Neural crest cell (in vitro differentiated cells): ENCODE results near the gene UBE3B. TPM values are rescaled to one million over a fixed set of nuclear protein-coding genes. Genes with fewer than 3 reads are reported as not detected.
"Not testable (repeated sequence)": the region's sequence is repeated elsewhere in the genome, so short reads cannot be mapped to it uniquely, and the experiment has no call there.

Experiments
- DNase-seq: peaks from one replicate; pipeline ENCODE4 v3.0.0; 2021; ENCODE audit warnings: low read depth, mixed read lengths, low spot score
- H3K27ac Mint-ChIP-seq: one replicate; pipeline ENCODE4 v1.8.0; 2021; ENCODE audit warnings: mild to moderate bottlenecking, mixed read lengths; ENCODE audit not compliant: unreplicated experiment
- H3K27me3 Mint-ChIP-seq: 2 replicates; pipeline ENCODE4 v1.8.0; 2021; ENCODE audit warnings: low read depth, mild to moderate bottlenecking, mixed read lengths
- H3K36me3 Mint-ChIP-seq: 2 replicates; pipeline ENCODE4 v1.8.0; 2021; ENCODE audit warnings: low read depth, mild to moderate bottlenecking, mixed read lengths
- H3K4me1 Mint-ChIP-seq: 2 replicates; pipeline ENCODE4 v1.8.0; 2021; ENCODE audit warnings: mixed read lengths
- H3K4me3 Mint-ChIP-seq: one replicate; pipeline ENCODE4 v1.8.0; 2021; ENCODE audit warnings: mild to moderate bottlenecking, mixed read lengths
- H3K9me3 Mint-ChIP-seq: 2 replicates; pipeline ENCODE4 v1.8.0; 2021; ENCODE audit warnings: mixed read lengths
- total RNA-seq: library from RNA; stranded (reverse); gene quantifications from 2 replicates; pipeline ENCODE4 v1.2.1, GENCODE V29; 2021
- TF ChIP-seq, protein P1 (sequence below): fragments of 200-600 bp; sonication (generic); conservative IDR thresholded peaks from 2 replicates; pipeline ENCODE4 v1.5.0; 2021; ENCODE audit warnings: antibody characterized with exemption, mild to moderate bottlenecking

The UBE3B gene
- total RNA-seq, 1 donor from 2014 or later: 35.9 TPM

- Mint-ChIP-seq H3K36me3 (peaks cover 5% of the 10 kb centered on the region), H3K4me1 (peaks cover 33% of the 10 kb centered on the region), H3K4me3 (peak overlapping the region; percentile 31), H3K27ac (no peak overlapping the region), H3K27me3 (no peaks in the 10 kb centered on the region), H3K9me3 (no peaks in the 10 kb centered on the region)
- DNase-seq: no peak
- TF ChIP-seq, protein P1, sequence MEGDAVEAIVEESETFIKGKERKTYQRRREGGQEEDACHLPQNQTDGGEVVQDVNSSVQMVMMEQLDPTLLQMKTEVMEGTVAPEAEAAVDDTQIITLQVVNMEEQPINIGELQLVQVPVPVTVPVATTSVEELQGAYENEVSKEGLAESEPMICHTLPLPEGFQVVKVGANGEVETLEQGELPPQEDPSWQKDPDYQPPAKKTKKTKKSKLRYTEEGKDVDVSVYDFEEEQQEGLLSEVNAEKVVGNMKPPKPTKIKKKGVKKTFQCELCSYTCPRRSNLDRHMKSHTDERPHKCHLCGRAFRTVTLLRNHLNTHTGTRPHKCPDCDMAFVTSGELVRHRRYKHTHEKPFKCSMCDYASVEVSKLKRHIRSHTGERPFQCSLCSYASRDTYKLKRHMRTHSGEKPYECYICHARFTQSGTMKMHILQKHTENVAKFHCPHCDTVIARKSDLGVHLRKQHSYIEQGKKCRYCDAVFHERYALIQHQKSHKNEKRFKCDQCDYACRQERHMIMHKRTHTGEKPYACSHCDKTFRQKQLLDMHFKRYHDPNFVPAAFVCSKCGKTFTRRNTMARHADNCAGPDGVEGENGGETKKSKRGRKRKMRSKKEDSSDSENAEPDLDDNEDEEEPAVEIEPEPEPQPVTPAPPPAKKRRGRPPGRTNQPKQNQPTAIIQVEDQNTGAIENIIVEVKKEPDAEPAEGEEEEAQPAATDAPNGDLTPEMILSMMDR: no peak
These were observed 4.4 kb upstream of the UBE3B start for GRCh38 chr12:109473006-109473405.

DNA sequence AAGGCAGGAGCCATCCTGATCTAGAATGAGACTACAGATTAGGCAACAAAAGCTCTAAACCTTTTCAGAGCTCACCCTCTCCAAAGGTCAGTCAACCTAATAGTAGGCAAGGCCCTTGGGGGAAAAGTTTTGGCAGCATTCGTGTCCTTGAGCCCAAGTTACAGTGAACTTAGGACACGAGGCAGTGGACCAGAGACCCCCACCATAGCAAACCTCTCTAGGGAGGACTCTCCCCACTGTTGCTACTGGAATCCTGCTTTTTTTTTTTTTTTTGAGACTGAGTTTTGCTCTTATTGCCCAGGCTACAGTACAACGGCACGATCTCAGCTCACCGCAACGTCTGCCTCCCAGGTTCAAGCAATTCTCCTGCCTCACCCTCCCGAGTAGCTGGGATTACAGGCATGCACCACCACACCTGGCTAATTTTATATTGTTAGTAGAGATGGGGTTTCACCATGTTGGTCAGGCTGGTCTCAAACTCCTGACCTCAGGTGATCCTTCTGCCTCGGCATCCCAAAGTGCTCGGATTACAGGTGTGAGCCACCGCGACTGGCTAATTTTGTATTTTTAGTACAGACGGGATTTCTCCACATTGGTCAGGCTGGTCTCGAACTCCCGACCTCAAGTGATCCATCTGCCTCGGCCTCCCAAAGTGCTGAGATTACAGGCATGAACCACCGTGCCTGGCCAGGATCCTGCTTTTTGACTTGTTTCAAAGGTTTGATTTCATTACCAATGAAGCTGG lies 3.7 kb upstream of the UBE3B start:
- peaks cover 33% of the 10 kb centered on the region for H3K4me1 Mint-ChIP-seq
- not testable (repeated sequence) for H3K4me3 Mint-ChIP-seq, H3K36me3 Mint-ChIP-seq, H3K9me3 Mint-ChIP-seq, DNase-seq, H3K27me3 Mint-ChIP-seq, H3K27ac Mint-ChIP-seq

DNA sequence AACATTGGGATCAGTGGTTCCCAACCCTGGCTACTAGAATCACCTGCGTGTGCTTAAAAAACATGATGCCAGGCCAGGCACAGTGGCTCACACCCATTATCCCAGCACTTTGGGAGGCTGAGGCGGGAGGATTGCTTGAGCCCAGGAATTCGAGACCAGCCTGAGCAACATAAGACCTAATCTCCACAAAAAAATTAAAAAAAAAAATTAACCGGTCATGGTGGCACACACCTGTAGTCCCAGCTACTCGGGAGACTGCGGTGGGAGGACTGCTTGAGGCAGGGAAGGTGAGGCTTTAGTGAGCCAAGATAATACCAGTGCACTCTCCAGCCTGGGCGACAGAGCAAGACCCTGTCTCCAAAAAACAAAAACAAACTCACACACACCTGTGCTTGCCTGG lies 2.3 kb upstream of the UBE3B start:
- Mint-ChIP-seq H3K4me1 (peaks cover 40% of the 10 kb centered on the region), H3K4me3 (peak overlapping the region; percentile 100), H3K36me3 (no peaks in the 10 kb centered on the region), H3K27ac (no peak overlapping the region), H3K9me3 (no peaks in the 10 kb centered on the region), H3K27me3 (no peaks in the 10 kb centered on the region)
- no peak for DNase-seq
- TF ChIP-seq, protein P1: no peak

GRCh38 chr12:109475993-109476806 lies 1.2 kb upstream of the UBE3B start:
- no peak for DNase-seq
- H3K4me3 Mint-ChIP-seq: peak overlapping the region; percentile 100
- H3K27me3 Mint-ChIP-seq: no peaks in the 10 kb centered on the region
- H3K27ac Mint-ChIP-seq: peak overlapping the region; percentile 100
- H3K9me3 Mint-ChIP-seq: no peaks in the 10 kb centered on the region
- H3K4me1 Mint-ChIP-seq: peaks cover 40% of the 10 kb centered on the region
- TF ChIP-seq, protein P1: no peak
- H3K36me3 Mint-ChIP-seq: no peaks in the 10 kb centered on the region

GRCh38 chr12:109476807-109477184 lies 638 bp upstream of the UBE3B start:
- DNase-seq: no peak
- Mint-ChIP-seq H3K36me3 (no peaks in the 10 kb centered on the region), H3K4me3 (peak overlapping the region; percentile 100), H3K27ac (peak overlapping the region; percentile 100), H3K9me3 (no peaks in the 10 kb centered on the region), H3K27me3 (no peaks in the 10 kb centered on the region), H3K4me1 (peaks cover 40% of the 10 kb centered on the region)
- TF ChIP-seq, protein P1: no peak

DNA sequence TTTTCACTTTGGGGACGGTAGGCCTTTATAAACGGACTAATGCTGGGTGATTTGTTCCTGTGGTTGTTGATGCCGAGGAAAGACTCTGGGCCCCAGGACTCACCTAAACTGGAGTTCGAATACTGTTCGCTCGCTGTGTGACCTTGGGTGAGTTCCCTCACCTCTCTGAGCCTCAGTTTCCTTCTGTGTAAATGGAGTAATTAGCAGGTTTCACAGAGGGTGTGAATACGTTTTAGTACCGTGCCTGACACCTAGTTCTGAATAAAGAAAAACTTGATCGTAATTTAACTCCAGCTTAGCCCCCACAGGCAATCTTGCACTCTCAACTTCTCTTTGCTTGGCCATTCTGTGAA lies 505 bp downstream of the UBE3B start:
- DNase-seq: no peak
- H3K4me1 Mint-ChIP-seq: peaks cover 40% of the 10 kb centered on the region
- TF ChIP-seq, protein P1: no peak
- peak overlapping the region; percentile 100 for H3K27ac Mint-ChIP-seq
- H3K27me3 Mint-ChIP-seq: no peaks in the 10 kb centered on the region
- peak overlapping the region; percentile 100 for H3K4me3 Mint-ChIP-seq
- H3K36me3 Mint-ChIP-seq: no peaks in the 10 kb centered on the region
- no peaks in the 10 kb centered on the region for H3K9me3 Mint-ChIP-seq
